HEK293 (cell line): ENCODE data around the gene KIDINS220.

Source experiments
- GLI2 ChIP-seq: fragments of 450-650 bp; formaldehyde crosslinking; IDR thresholded peaks from 2 replicates; pipeline ENCODE4; 2017; ENCODE audit warnings: missing biosample characterization, missing genetic modification characterization, low read depth, borderline replicate concordance
- OSR2 ChIP-seq: fragments of 450-650 bp; formaldehyde crosslinking; IDR thresholded peaks from 2 replicates; pipeline ENCODE4 v1.5.1; 2016; ENCODE audit warnings: missing biosample characterization, missing genetic modification characterization
- SALL2 ChIP-seq: fragments of 450-650 bp; formaldehyde crosslinking; IDR thresholded peaks from 2 replicates; pipeline ENCODE4 v1.5.0; 2017; ENCODE audit warnings: missing biosample characterization, mild to moderate bottlenecking, missing genetic modification characterization, borderline replicate concordance
- SETDB1 ChIP-seq: IDR thresholded peaks from one replicate; pipeline ENCODE4 v1.6.1; 2017; ENCODE audit warnings: mild to moderate bottlenecking, low read length, moderate library complexity, mixed read lengths; ENCODE audit not compliant: insufficient read length
- ZFHX2 ChIP-seq: fragments of 450-650 bp; formaldehyde crosslinking; conservative IDR thresholded peaks from 2 replicates; pipeline ENCODE4 v1.5.1; 2016; ENCODE audit warnings: missing biosample characterization, missing genetic modification characterization
- ZNF10 ChIP-seq: fragments of 450-650 bp; formaldehyde crosslinking; IDR thresholded peaks from 2 replicates; pipeline ENCODE4 v1.5.1; 2017; ENCODE audit warnings: missing biosample characterization, missing genetic modification characterization
- ZNF114 ChIP-seq: fragments of 450-650 bp; formaldehyde crosslinking; IDR thresholded peaks from 2 replicates; pipeline ENCODE4 v1.5.0; 2017; ENCODE audit warnings: missing biosample characterization, missing genetic modification characterization
- ZNF175 ChIP-seq: fragments of 450-650 bp; formaldehyde crosslinking; IDR thresholded peaks from 2 replicates; pipeline ENCODE4 v1.5.1; 2016; ENCODE audit warnings: missing biosample characterization, missing genetic modification characterization
- ZNF202 ChIP-seq: fragments of 450-650 bp; formaldehyde crosslinking; IDR thresholded peaks from 2 replicates; pipeline ENCODE4 v1.5.1; 2016; ENCODE audit warnings: missing biosample characterization, missing genetic modification characterization, borderline replicate concordance
- ZNF248 ChIP-seq: fragments of 450-650 bp; formaldehyde crosslinking; IDR thresholded peaks from 2 replicates; pipeline ENCODE4 v1.5.1; 2017; ENCODE audit warnings: missing biosample characterization, missing genetic modification characterization
- ZNF324 ChIP-seq: fragments of 450-650 bp; formaldehyde crosslinking; IDR thresholded peaks from 2 replicates; pipeline ENCODE4 v1.5.1; 2016; ENCODE audit warnings: missing biosample characterization, missing genetic modification characterization
- ZNF366 ChIP-seq: fragments of 450-650 bp; formaldehyde crosslinking; conservative IDR thresholded peaks from 2 replicates; pipeline ENCODE4 v1.5.1; 2016; ENCODE audit warnings: missing biosample characterization, missing genetic modification characterization
- ZNF394 ChIP-seq: fragments of 450-650 bp; formaldehyde crosslinking; IDR thresholded peaks from 2 replicates; pipeline ENCODE4 v1.5.1; 2016; ENCODE audit warnings: missing biosample characterization, missing genetic modification characterization, mild to moderate bottlenecking, moderate library complexity, borderline replicate concordance
- ZNF416 ChIP-seq: fragments of 450-650 bp; formaldehyde crosslinking; IDR thresholded peaks from 2 replicates; pipeline ENCODE4 v1.5.1; 2016; ENCODE audit warnings: missing biosample characterization, missing genetic modification characterization
- ZNF548 ChIP-seq: fragments of 450-650 bp; formaldehyde crosslinking; IDR thresholded peaks from 2 replicates; pipeline ENCODE4 v1.5.1; 2016; ENCODE audit warnings: missing biosample characterization, missing genetic modification characterization
- ZNF560 ChIP-seq: fragments of 450-650 bp; formaldehyde crosslinking; IDR thresholded peaks from 2 replicates; pipeline ENCODE4 v1.5.1; 2017; ENCODE audit warnings: missing biosample characterization, missing genetic modification characterization, borderline replicate concordance
- ZNF621 ChIP-seq: fragments of 450-650 bp; formaldehyde crosslinking; IDR thresholded peaks from 2 replicates; pipeline ENCODE4 v1.5.1; 2017; ENCODE audit warnings: missing biosample characterization, missing genetic modification characterization
- ZNF76 ChIP-seq: fragments of 450-650 bp; formaldehyde crosslinking; IDR thresholded peaks from 2 replicates; pipeline ENCODE4; 2016; ENCODE audit warnings: low read depth, missing biosample characterization, missing genetic modification characterization, borderline replicate concordance
- TF ChIP-seq, protein P1 (sequence below): fragments of 450-650 bp; formaldehyde crosslinking; IDR thresholded peaks from 2 replicates; pipeline ENCODE4 v1.5.1; 2016; ENCODE audit warnings: missing biosample characterization, missing genetic modification characterization
- TF ChIP-seq, protein P2 (sequence below): fragments of 450-650 bp; formaldehyde crosslinking; optimal IDR thresholded peaks from 2 replicates; pipeline ENCODE3; 2016; ENCODE audit warnings: missing biosample characterization, mild to moderate bottlenecking, missing genetic modification characterization
- TF ChIP-seq, protein P3 (sequence below): fragments of 450-650 bp; formaldehyde crosslinking; IDR thresholded peaks from 2 replicates; pipeline ENCODE4 v1.5.1; 2016; ENCODE audit warnings: missing biosample characterization, missing genetic modification characterization
- TF ChIP-seq, protein P4 (sequence below): fragments of 450-650 bp; formaldehyde crosslinking; IDR thresholded peaks from 2 replicates; pipeline ENCODE4 v1.5.1; 2017; ENCODE audit warnings: missing biosample characterization, missing genetic modification characterization
- TF ChIP-seq, protein P5 (sequence below): fragments of 450-650 bp; formaldehyde crosslinking; IDR thresholded peaks from 2 replicates; pipeline ENCODE4 v1.5.1; 2017; ENCODE audit warnings: missing biosample characterization, missing genetic modification characterization
- TF ChIP-seq, protein P6 (sequence below): fragments of 450-650 bp; formaldehyde crosslinking; IDR thresholded peaks from 2 replicates; pipeline ENCODE4 v1.5.1; 2016; ENCODE audit warnings: missing biosample characterization, missing genetic modification characterization, low read depth
- TF ChIP-seq, protein P7 (sequence below): fragments of 450-650 bp; formaldehyde crosslinking; IDR thresholded peaks from 2 replicates; pipeline ENCODE4 v1.5.1; 2017; ENCODE audit warnings: missing biosample characterization, missing genetic modification characterization
- TF ChIP-seq, protein P8 (sequence below): fragments of 450-650 bp; formaldehyde crosslinking; IDR thresholded peaks from 2 replicates; pipeline ENCODE4 v1.5.1; 2016; ENCODE audit warnings: missing biosample characterization, missing genetic modification characterization

Gene KIDINS220

DNA sequence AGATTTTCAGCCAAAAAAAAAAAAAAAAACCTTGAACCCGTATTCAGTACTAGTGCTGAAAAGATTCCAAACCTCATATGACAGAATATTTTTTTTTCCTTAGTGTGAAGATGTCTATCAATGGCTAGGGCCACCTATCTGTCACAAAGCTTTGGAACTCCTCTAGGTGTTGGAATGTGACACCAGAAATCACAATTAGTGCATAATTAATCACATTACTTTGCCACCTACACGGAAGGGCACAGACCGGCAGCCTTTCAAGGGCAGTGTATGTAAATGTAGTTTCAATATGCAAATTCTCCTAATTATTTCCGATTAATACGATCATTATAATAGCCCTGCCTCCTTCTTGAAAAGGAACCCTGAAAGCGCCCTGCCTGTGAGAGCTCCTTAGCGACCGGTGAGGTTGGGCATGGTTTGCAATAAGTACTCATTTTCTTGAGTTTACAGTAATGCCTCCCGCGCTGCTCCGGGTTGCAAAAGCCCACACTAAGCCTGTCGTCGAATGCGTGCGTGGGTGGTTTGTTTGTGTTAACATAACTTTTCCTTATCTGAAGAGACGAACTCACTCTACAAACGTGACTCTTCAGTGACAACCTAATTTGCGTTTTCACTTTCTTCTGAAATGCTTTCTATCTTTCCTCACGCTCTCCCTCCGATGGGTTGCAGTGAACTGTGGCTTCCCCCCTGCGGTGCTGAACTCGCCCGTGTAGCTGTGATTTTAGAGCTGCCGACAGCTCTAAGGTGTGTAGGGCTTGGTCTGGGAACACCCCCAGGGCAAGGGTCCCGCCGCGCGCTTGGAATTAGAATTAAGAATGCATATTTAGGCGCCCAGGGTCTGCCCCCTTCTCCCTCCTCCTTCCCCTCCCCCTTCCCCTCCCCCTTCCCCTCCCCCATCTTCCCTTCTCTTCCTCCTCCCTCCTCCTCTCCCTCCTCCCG is 156.3 kb downstream of the KIDINS220 start (continued):
- TF ChIP-seq OSR2 (tag by site-specific recombination) (peak; percentile 39; the same call in 1 of the 2 replicates), ZNF366 (tag by site-specific recombination) (peak; percentile 88), ZNF621 (tag by site-specific recombination) (no peak), SALL2 (tag by site-specific recombination) (no peak), ZNF114 (no peak), ZNF10 (tag by site-specific recombination) (peak; percentile 37; the same call in 1 of the 2 replicates), ZNF416 (tag by site-specific recombination) (no peak), GLI2 (tag by site-specific recombination) (no peak), SETDB1 (no peak), ZNF548 (tag by site-specific recombination) (no peak), ZNF202 (no peak), ZNF324 (tag by site-specific recombination) (peak; percentile 54; the same call in 1 of the 2 replicates), ZNF248 (tag by site-specific recombination) (no peak), ZNF394 (tag by site-specific recombination) (peak; percentile 11; the same call in 1 of the 2 replicates), ZFHX2 (peak; percentile 90), ZNF560 (tag by site-specific recombination) (no peak), ZNF175 (tag by site-specific recombination) (no peak), ZNF76 (tag by site-specific recombination) (no peak; the same call in 1 of the 2 replicates)
- TF ChIP-seq, protein P1, sequence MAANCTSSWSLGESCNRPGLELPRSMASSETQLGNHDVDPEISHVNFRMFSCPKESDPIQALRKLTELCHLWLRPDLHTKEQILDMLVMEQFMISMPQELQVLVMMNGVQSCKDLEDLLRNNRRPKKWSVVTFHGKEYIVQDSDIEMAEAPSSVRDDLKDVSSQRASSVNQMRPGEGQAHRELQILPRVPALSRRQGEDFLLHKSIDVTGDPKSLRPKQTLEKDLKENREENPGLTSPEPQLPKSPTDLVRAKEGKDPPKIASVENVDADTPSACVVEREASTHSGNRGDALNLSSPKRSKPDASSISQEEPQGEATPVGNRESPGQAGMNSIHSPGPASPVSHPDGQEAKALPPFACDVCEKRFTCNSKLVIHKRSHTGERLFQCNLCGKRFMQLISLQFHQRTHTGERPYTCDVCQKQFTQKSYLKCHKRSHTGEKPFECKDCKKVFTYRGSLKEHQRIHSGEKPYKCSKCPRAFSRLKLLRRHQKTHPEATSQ (tag by site-specific recombination), result no peak
- TF ChIP-seq, protein P2, sequence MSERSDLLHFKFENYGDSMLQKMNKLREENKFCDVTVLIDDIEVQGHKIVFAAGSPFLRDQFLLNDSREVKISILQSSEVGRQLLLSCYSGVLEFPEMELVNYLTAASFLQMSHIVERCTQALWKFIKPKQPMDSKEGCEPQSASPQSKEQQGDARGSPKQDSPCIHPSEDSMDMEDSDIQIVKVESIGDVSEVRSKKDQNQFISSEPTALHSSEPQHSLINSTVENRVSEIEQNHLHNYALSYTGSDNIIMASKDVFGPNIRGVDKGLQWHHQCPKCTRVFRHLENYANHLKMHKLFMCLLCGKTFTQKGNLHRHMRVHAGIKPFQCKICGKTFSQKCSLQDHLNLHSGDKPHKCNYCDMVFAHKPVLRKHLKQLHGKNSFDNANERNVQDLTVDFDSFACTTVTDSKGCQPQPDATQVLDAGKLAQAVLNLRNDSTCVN, result no peak
- TF ChIP-seq, protein P3, sequence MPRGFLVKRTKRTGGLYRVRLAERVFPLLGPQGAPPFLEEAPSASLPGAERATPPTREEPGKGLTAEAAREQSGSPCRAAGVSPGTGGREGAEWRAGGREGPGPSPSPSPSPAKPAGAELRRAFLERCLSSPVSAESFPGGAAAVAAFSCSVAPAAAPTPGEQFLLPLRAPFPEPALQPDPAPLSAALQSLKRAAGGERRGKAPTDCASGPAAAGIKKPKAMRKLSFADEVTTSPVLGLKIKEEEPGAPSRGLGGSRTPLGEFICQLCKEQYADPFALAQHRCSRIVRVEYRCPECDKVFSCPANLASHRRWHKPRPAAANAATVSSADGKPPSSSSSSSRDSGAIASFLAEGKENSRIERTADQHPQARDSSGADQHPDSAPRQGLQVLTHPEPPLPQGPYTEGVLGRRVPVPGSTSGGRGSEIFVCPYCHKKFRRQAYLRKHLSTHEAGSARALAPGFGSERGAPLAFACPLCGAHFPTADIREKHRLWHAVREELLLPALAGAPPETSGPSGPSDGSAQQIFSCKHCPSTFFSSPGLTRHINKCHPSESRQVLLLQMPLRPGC (tag by site-specific recombination), result no peak
- TF ChIP-seq, protein P4, sequence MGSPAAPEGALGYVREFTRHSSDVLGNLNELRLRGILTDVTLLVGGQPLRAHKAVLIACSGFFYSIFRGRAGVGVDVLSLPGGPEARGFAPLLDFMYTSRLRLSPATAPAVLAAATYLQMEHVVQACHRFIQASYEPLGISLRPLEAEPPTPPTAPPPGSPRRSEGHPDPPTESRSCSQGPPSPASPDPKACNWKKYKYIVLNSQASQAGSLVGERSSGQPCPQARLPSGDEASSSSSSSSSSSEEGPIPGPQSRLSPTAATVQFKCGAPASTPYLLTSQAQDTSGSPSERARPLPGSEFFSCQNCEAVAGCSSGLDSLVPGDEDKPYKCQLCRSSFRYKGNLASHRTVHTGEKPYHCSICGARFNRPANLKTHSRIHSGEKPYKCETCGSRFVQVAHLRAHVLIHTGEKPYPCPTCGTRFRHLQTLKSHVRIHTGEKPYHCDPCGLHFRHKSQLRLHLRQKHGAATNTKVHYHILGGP (tag by site-specific recombination), result no peak; the same call in 1 of the 2 replicates
- TF ChIP-seq, protein P5, sequence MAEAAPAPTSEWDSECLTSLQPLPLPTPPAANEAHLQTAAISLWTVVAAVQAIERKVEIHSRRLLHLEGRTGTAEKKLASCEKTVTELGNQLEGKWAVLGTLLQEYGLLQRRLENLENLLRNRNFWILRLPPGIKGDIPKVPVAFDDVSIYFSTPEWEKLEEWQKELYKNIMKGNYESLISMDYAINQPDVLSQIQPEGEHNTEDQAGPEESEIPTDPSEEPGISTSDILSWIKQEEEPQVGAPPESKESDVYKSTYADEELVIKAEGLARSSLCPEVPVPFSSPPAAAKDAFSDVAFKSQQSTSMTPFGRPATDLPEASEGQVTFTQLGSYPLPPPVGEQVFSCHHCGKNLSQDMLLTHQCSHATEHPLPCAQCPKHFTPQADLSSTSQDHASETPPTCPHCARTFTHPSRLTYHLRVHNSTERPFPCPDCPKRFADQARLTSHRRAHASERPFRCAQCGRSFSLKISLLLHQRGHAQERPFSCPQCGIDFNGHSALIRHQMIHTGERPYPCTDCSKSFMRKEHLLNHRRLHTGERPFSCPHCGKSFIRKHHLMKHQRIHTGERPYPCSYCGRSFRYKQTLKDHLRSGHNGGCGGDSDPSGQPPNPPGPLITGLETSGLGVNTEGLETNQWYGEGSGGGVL (tag by site-specific recombination), result peak; percentile 63
- TF ChIP-seq, protein P6, sequence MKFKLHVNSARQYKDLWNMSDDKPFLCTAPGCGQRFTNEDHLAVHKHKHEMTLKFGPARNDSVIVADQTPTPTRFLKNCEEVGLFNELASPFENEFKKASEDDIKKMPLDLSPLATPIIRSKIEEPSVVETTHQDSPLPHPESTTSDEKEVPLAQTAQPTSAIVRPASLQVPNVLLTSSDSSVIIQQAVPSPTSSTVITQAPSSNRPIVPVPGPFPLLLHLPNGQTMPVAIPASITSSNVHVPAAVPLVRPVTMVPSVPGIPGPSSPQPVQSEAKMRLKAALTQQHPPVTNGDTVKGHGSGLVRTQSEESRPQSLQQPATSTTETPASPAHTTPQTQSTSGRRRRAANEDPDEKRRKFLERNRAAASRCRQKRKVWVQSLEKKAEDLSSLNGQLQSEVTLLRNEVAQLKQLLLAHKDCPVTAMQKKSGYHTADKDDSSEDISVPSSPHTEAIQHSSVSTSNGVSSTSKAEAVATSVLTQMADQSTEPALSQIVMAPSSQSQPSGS (tag by site-specific recombination), result no peak
- TF ChIP-seq, protein P7, sequence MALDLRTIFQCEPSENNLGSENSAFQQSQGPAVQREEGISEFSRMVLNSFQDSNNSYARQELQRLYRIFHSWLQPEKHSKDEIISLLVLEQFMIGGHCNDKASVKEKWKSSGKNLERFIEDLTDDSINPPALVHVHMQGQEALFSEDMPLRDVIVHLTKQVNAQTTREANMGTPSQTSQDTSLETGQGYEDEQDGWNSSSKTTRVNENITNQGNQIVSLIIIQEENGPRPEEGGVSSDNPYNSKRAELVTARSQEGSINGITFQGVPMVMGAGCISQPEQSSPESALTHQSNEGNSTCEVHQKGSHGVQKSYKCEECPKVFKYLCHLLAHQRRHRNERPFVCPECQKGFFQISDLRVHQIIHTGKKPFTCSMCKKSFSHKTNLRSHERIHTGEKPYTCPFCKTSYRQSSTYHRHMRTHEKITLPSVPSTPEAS (tag by site-specific recombination), result no peak
- TF ChIP-seq, protein P8, sequence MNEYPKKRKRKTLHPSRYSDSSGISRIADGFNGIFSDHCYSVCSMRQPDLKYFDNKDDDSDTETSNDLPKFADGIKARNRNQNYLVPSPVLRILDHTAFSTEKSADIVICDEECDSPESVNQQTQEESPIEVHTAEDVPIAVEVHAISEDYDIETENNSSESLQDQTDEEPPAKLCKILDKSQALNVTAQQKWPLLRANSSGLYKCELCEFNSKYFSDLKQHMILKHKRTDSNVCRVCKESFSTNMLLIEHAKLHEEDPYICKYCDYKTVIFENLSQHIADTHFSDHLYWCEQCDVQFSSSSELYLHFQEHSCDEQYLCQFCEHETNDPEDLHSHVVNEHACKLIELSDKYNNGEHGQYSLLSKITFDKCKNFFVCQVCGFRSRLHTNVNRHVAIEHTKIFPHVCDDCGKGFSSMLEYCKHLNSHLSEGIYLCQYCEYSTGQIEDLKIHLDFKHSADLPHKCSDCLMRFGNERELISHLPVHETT (tag by site-specific recombination), result no peak
